GM13977 (cell line): ENCODE measurements around the gene PTBP2.

ENCODE experiments used
- DNase-seq: peaks from one replicate; pipeline ENCODE4 v3.0.0; 2012; ENCODE audit warnings: low spot score
- CTCF ChIP-seq: IDR thresholded peaks from 2 replicates; pipeline ENCODE4 v1.5.1; 2012; ENCODE audit warnings: mild to moderate bottlenecking, control low read depth; ENCODE audit not compliant: insufficient read depth; ENCODE audit errors: extremely low read depth, missing control alignments
- in situ Hi-C: fragments of 300-500 bp; cut with MboI; formaldehyde crosslinking; loops from one replicate; pipeline ENCODE4 v1.12.0; 2022; ENCODE audit warnings: low sequenced_read_pairs, low pct_unique_long_range_greater_than_20kb, mixed read lengths, inconsistent platforms; ENCODE audit not compliant: unreplicated experiment

Gene PTBP2

GRCh38 chr1:96840396-96840795 lies 118.8 kb downstream of the PTBP2 start:
- in situ Hi-C loops, result loop anchor here (25.0 kb wide), 1 partner anchor 603 kb away; no protein-coding TSS in a partner anchor
- no peak for TF ChIP-seq CTCF
- no peak for DNase-seq

DNA sequence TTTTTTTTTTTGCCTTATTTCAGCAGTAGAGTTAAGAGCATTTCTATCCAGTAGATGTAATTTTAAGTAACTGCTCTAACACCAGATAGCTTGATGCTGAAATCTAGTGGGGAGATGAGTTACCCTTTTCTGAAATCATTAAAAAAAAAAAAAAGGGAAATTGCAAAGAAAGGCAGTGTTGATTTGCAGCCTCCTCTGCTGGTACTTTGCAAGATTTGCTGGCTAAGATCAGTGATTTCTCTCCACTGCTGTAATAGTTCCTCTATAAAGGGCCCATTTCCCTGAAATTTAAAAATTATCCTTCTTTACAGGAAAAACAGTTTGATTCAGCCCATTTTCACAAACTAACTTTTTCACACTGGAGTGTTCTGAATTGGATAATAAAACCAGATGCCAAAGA lies 120.6 kb downstream of the PTBP2 start:
- in situ Hi-C loops, result loop anchor here (25.0 kb wide), 1 partner anchor 605 kb away; no protein-coding TSS in a partner anchor

DNA sequence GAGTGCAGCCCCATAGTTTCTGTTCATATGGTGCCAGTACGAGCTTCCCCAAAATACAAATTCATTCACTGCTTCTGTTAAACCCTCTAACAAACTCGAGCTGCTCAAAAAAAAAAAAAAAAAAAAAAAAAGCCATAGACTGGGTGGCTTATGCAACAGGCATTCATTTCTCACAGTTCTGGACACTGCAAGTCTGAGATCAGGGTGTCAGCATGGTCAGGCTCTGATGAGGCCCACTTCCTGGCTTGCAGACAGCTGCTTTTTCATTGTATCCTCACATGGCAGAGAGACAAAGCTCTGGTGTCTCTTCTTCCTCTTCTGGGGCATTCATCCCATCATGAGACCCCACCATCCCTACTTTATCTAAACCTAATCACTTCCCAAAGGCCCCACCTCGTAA lies 121.6 kb downstream of the PTBP2 start:
- no peak for DNase-seq
- in situ Hi-C loops, result loop anchor here (25.0 kb wide), 1 partner anchor 606 kb away; no protein-coding TSS in a partner anchor
- no peak for TF ChIP-seq CTCF

More for the DNA sequence above, 120.6 kb downstream of the PTBP2 start:
- peak; percentile 12 for TF ChIP-seq CTCF
- no peak for DNase-seq

- no peak for DNase-seq
- TF ChIP-seq CTCF, result no peak
- in situ Hi-C loops, result loop anchor here (25.0 kb wide), 1 partner anchor 606 kb away; no protein-coding TSS in a partner anchor
Measured at GRCh38 chr1:96843601-96844000, 122.0 kb downstream of the PTBP2 start.

- in situ Hi-C loops, result loop anchor here (25.0 kb wide), 1 partner anchor 608 kb away; no protein-coding TSS in a partner anchor
- TF ChIP-seq CTCF, result peak; percentile 89
- peak; percentile 18 for DNase-seq
Measured at GRCh38 chr1:96845464-96845863, 123.9 kb downstream of the PTBP2 start.

GRCh38 chr1:96861836-96862235 lies 140.3 kb downstream of the PTBP2 start:
- in situ Hi-C loops, result no loop called here
- no peak for DNase-seq
- no peak for TF ChIP-seq CTCF

DNA sequence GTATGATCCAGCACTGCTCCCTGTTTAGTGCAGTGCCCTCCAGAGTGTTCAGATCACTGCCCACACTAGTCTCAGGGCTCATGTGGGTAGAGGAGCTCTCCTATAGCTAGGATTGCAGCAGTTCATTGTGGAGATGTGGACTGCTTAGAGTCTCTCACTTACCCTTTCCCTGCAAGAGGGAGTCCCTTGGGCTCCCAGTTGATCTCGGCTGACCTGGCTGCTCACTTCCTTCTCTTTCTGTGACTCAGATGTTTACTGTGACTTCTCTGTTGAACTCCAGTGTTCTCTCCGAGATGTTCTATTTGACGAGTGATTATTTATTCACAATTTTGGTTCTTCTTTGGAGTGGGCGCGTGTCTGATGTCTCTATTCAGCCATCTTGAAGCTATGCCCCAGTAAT lies 141.9 kb downstream of the PTBP2 start:
- in situ Hi-C loops, result no loop called here
- TF ChIP-seq CTCF, result no peak
- DNase-seq, result no peak
